22Rv1 (cell line): ENCODE measurements around the gene SEMA4B.

Source experiments
- ZFX ChIP-seq: fragments of 450-650 bp; IDR thresholded peaks from 2 replicates; pipeline ENCODE4 v1.6.1; 2017; ENCODE audit warnings: antibody characterized with exemption, borderline replicate concordance
- TF ChIP-seq, protein P1 (sequence below): fragments of 450-650 bp; IDR thresholded peaks from 2 replicates; pipeline ENCODE4 v1.5.1; 2017; ENCODE audit warnings: mild to moderate bottlenecking

DNA sequence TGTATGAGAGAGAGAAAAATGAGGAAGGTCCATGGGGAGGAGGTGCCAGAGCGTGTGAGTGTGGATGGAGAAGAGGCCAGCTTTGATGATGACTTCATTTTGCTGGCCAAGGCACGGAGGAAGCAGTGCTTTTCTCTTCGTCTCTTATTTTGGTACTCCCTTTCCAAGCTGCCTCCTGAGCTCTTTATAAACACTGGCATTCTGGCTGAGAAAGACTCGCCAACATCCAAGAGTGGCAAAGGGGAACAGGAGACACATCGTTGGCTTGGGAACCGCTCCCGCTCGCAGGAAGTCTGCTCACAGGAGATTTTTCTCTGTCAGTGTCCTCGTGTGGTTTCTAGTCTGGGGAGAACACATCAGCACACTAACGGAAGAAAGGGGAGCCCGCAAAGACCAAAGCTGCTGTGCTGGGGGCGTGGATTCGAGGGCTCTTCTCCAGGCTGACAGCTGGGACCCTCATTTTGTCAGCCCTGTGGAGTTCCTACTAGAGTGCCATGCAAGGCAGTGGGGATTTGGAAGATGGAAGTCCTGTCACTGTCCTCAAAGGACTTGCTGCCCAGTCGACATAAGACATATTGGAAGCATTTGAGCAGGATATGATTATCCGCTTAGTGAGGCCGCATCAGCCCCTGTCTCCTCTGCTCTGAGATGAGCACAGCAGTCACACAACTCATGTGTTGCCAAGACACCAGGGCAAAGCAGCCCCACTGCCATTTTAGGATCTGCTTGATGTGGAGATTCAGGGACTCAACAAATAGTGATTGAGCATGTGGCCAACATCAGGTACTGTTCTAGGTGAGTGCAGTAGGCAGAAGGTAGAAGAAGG, 8.0 kb upstream of the SEMA4B start:
- TF ChIP-seq, protein P1, sequence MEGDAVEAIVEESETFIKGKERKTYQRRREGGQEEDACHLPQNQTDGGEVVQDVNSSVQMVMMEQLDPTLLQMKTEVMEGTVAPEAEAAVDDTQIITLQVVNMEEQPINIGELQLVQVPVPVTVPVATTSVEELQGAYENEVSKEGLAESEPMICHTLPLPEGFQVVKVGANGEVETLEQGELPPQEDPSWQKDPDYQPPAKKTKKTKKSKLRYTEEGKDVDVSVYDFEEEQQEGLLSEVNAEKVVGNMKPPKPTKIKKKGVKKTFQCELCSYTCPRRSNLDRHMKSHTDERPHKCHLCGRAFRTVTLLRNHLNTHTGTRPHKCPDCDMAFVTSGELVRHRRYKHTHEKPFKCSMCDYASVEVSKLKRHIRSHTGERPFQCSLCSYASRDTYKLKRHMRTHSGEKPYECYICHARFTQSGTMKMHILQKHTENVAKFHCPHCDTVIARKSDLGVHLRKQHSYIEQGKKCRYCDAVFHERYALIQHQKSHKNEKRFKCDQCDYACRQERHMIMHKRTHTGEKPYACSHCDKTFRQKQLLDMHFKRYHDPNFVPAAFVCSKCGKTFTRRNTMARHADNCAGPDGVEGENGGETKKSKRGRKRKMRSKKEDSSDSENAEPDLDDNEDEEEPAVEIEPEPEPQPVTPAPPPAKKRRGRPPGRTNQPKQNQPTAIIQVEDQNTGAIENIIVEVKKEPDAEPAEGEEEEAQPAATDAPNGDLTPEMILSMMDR = no peak
- TF ChIP-seq ZFX = no peak
